ENCODE data around the gene CYP4V2.

Gene CYP4V2

DNA sequence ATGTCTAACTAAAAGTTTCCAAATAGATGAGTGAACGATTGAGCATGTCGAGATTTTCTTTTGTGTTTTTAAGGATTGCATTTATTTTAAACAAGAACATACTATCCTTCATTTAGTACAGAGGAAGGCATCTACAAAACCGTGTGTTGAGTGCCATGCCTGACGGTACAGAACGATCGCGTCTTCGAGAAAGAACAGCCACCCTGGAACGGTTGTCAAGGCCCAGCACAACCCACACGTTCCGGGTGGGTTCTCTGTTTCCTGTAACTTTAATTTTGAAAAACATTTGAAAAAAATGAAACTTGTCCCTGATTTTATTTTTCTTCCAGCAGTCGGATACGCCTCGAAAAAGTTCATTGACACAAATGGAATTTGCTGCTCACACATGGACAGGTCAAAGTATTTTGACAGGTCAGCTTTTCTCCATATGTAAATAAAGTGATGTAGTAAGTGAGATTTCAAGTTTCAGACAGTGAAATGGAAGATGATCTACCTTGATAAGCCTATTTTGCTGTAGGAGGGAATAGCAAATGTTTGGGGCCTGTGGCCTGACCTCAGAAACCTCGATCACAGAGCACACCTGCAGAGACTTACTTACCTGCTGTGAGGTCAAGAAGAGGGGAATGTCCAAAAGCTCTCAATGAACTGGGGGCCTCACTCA is 24.4 kb upstream of the CYP4V2 start:
- TF ChIP-seq, protein P1, sequence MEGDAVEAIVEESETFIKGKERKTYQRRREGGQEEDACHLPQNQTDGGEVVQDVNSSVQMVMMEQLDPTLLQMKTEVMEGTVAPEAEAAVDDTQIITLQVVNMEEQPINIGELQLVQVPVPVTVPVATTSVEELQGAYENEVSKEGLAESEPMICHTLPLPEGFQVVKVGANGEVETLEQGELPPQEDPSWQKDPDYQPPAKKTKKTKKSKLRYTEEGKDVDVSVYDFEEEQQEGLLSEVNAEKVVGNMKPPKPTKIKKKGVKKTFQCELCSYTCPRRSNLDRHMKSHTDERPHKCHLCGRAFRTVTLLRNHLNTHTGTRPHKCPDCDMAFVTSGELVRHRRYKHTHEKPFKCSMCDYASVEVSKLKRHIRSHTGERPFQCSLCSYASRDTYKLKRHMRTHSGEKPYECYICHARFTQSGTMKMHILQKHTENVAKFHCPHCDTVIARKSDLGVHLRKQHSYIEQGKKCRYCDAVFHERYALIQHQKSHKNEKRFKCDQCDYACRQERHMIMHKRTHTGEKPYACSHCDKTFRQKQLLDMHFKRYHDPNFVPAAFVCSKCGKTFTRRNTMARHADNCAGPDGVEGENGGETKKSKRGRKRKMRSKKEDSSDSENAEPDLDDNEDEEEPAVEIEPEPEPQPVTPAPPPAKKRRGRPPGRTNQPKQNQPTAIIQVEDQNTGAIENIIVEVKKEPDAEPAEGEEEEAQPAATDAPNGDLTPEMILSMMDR (IDR thresholded peaks at IDR 0.05; ENCODE audit: insufficient read depth, low read depth, low read length, missing control alignments): no peak
- DNase-seq (ENCODE audit: low read depth): no peak
- no peak overlapping the region for H3K4me3 ChIP-seq (ENCODE audit: low read length)

DNA sequence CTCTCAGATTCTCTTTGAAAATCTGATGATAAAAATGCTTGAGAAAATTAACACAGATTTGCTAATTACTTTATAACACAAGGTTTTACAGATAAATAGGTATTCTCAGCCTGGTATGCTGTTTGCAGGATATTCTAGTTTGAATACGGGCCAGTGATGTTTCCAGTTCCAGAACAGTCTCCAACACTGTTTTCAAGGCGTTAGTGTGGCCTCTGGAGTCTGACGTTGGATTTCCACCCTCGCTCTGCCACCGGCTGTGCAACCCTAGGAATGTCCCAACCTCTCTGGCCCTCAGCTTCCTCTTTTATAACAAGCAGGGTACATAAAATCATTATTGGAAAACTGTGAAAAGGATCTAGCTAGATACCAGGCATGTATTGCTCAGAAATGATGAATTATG is 23.8 kb upstream of the CYP4V2 start:
- DNase-seq (ENCODE audit: low read depth): no peak
- no peak overlapping the region for H3K4me3 ChIP-seq (ENCODE audit: low read length)
- TF ChIP-seq, protein P1 (IDR thresholded peaks at IDR 0.05; ENCODE audit: insufficient read depth, low read depth, low read length, missing control alignments): no peak

DNA sequence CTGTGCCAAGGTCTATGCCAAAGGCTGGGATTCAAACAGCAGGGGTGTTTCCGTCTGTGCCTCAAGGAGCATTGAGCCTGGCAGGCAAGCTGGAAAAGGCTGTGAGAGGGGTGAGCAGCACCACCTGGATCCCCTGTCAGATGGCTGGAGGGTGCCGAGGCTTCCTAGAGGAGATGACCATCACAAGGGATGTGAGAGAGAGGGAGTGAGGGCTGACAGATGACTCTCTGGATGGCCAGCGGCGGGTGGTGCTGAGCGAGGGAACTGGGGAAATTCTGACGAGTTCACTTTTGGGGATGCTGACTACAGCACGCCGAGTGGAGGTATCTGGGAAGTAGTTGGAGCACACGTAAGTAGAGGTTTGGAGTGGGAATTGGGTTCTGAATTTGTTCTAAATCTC is 22.6 kb upstream of the CYP4V2 start:
- H3K4me3 ChIP-seq (ENCODE audit: low read length): no peak overlapping the region
- DNase-seq (ENCODE audit: low read depth): no peak
- TF ChIP-seq, protein P1 (IDR thresholded peaks at IDR 0.05; ENCODE audit: insufficient read depth, low read depth, low read length, missing control alignments): no peak

DNA sequence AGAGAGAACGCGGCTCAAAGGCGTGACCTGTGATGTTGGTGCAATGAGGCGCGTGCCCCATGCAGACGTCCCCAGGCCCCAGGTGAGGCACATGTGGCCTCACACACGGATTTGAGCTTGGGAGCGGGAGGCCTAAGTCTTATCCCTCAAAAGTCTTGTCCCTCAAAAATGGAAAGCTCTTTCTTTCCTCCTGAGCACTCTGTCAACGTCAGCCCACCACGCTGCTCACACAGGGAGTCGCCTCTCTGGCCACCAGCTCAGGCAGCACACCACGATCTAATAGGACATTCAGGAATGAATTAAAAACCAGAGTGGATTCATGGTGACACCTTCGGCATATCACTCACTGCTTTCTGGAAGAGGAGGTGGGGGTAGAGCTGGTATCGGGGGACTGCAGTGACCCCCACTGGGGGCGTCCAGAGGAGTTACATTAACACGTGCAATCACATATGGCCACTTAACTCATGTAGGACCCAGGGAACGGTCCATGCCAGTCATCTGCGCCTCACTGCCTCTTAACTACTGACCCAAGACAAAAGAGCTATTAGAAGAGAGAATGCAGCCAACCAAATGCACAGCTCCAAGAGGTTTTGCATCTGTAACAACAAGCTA is 21.9 kb upstream of the CYP4V2 start:
- no peak for DNase-seq (ENCODE audit: low read depth)
- TF ChIP-seq, protein P1 (IDR thresholded peaks at IDR 0.05; ENCODE audit: insufficient read depth, low read depth, low read length, missing control alignments): no peak
- no peak overlapping the region for H3K4me3 ChIP-seq (ENCODE audit: low read length)

DNA sequence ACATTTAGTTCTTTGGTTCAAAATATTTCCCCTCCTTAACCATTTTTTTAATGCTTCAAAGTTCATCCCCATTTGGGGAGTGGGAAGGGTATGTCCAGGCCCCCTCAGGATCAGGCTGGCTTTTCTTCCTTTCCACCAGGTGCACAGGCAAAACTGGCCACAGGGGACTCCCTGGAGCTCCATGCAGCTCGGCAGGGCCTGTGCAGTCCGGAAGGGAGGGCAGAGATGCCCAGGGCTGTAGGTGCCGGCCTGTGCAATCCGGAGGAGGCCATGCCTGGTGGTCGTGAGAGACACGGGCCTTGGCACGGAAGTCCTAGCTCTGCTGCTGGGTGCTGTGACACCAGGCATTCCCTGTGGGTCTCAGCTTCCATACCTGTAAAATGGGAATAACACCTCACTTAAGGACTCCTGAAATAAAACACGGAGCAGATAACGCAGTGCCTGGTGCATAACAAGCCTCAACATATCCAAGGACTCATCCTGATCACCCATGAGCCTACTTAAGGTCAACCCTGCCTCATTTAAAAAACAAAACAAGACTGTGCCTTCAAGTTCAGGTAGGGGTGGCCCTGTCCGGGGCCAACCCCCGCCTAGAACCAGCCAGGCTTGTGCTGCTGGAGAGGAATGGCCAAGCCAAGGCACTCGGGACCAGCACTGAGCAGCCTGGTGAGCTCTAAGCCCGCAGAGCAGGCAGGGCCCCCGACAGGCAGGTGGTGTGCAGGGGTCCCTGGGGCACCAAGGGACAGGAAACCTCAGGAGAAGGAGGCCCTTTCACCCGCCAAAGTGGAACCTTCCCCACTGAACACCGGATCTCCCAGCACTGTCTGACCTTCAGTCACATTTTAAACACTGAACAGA is 21.2 kb upstream of the CYP4V2 start:
- TF ChIP-seq, protein P1 (IDR thresholded peaks at IDR 0.05; ENCODE audit: insufficient read depth, low read depth, low read length, missing control alignments): no peak
- no peak for DNase-seq (ENCODE audit: low read depth)
- H3K4me3 ChIP-seq (ENCODE audit: low read length): no peak overlapping the region

DNA sequence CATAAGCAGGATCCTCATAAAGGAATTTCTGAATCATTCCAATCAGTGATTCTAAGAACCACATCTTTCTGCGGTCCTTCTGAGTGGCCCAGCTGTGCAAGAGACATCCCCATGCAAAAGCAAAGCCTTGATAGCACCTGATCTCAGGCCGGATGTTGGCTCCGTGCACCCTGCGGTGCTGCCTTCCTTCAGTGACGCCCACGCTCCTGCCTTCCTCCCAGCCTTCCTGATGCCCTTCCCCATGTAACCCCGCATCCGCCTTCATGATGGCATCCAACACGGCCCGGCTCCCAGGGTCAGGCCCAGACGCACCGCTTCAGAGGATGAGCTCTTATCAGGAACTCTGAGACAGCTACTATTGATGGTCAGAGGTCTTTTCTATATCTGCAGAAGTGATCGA is 20.4 kb upstream of the CYP4V2 start:
- no peak overlapping the region for H3K4me3 ChIP-seq (ENCODE audit: low read length)
- TF ChIP-seq, protein P1 (IDR thresholded peaks at IDR 0.05; ENCODE audit: insufficient read depth, low read depth, low read length, missing control alignments): no peak
- DNase-seq (ENCODE audit: low read depth): no peak
